ENCODE data around the gene MSH3.
A peak's percentile ranks its signal among the peaks of the same experiment; 100 is the strongest.

The MSH3 gene

DNA sequence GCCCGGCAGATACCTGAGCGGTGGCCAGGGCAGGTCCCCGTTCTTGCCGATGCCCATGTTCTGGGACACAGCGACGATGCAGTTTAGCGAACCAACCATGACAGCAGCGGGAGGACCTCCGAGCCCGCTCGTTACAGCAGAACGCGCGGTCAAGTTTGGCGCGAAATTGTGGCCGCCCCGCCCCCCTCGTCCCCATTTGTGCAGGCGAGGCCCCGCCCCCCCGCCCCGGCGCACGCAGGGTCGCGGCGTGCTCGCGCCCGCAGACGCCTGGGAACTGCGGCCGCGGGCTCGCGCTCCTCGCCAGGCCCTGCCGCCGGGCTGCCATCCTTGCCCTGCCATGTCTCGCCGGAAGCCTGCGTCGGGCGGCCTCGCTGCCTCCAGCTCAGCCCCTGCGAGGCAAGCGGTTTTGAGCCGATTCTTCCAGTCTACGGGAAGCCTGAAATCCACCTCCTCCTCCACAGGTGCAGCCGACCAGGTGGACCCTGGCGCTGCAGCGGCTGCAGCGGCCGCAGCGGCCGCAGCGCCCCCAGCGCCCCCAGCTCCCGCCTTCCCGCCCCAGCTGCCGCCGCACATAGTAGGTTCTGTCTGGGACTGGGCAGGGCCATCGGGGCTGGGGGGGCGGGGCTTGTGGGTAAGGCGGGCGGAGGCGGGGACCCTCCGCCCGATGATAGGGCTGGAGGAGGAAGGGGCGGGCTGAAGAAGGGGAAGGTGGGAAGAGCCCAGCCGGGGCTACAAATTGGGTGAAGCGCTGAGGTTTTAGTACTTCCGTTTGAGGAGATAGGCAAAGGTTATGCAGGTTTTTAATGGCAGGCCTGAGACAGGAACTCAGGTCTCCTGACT, at the start of gene MSH3, which contains the start of gene DHFR:
MSH3 (plus strand) TSS at position 262 of the 840 bp plus-strand sequence; CDS start at position 338, 76 bp downstream.
DHFR (minus strand) TSS at position 593 of the 840 bp plus-strand sequence; CDS start at position 99, 494 bp downstream.
- peak; percentile 99 for FAIRE-seq
- peak; percentile 88 for DNase-seq (ENCODE audit: extremely low spot score, insufficient read length, low read depth)

DNA sequence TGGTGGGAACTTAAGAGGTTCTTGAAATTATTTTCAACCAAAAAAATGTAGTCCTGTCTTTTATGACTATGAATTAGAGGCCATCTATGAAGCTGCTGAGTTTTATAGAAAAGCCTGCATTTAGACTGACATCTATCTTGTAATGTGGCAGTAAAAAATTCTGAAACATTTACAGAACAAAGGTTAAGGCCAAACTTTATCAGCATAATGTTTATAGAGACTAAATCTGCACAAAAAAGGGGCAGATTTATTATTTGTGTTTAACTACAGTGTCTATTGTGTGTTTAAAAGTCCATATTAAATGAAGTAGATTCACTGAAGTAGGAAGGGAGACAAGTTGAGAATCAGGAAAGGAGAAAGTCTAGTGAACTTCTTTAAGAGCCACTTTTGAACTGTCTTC, 47.1 kb upstream of the MSH3 start:
- DNase-seq (ENCODE audit: extremely low spot score, insufficient read length, low read depth) (no peak), FAIRE-seq (no peak)

DNA sequence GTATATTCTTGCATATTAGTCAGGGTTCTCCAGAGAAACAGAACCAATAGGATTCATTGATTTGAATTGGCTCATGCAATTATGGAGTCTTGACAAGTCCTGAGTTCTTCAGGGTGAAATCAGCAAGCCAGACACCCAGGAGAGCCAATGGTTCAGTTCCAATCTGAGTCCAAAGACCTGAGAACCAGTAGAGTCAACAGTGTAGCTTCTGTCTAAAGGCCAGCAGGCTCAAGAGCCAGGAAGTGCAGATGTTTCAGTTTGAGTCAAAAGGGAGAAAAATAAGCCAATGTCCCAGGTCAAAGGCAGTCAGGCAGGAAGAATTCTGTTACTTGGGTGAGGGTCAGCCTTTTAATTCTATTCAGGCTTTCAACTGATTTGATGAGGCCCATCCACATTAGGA, 46.6 kb upstream of the MSH3 start:
- DNase-seq (ENCODE audit: extremely low spot score, insufficient read length, low read depth) (peak; percentile 7), FAIRE-seq (peak; percentile 95)

DNA sequence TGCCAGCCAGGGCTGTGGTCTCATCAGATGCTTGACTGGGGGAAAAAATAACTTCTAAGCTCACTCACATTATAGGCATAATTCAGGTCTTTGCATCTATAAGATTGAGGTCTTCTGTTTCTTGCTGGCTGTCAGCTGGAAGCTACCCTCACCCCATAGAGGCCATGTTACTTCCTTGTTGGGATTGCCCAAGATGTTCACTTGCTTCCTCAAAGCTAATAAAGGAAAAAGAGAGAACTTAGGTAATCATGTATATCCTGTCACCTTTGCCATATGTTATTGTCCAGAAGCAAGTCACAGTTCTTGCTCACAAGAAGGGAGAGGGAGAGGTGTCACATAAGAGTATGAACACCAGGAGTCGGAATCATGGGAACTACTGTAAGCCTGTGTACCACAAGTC, 45.7 kb upstream of the MSH3 start:
- FAIRE-seq (no peak), DNase-seq (ENCODE audit: extremely low spot score, insufficient read length, low read depth) (no peak)

DNA sequence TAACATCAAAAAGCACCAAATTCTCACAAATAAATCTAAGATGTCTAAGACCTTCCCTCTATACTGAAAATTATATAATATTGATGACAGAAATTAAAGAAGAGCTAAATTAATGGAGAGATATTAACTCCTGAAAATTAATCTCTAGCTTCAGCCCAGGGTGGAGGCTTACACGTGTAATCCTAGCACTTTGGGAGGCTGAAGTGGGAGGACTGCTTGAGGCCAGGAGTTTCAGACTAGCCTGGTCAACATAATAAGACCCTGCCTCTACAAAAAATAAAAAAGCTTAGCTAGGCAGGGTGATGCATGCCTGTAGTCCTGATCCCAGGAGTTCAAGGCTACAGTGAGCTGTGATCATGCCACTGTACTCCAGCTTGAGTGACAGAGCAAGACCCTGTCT, 44.8 kb upstream of the MSH3 start:
- DNase-seq (ENCODE audit: extremely low spot score, insufficient read length, low read depth) (no peak), FAIRE-seq (no peak)

DNA sequence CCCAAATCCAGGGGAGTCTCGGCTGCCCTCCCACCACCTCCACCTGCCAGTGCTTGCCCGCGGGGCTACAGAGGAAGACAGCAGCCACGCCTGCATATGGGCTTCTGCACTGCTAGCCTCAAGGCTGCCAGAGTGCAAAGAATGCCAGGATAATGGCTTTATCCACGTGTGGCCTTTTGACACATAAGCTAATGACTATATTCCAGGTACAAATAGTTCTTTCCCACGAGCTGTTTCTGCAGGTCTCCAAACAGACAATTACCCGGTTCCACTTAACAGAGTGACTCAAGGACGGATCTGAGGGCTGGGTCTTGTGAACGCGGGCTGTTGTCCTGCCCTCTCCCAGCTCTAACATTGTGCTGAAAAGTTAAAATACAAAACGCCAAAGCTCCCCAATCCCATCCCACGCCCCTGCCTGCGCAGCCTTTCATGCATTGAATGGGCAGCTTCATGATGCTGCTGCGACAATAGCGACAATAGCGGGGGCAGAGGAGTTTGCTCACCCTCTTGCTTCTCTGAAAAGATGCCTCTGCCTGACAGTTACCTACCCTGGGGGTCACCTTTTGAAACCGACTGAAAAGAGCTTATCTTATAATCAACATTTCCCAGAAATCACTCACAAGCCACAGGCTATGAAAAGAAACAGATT, 39.1 kb upstream of the MSH3 start:
- FAIRE-seq = no peak
- DNase-seq (ENCODE audit: extremely low spot score, insufficient read length, low read depth) = no peak

DNA sequence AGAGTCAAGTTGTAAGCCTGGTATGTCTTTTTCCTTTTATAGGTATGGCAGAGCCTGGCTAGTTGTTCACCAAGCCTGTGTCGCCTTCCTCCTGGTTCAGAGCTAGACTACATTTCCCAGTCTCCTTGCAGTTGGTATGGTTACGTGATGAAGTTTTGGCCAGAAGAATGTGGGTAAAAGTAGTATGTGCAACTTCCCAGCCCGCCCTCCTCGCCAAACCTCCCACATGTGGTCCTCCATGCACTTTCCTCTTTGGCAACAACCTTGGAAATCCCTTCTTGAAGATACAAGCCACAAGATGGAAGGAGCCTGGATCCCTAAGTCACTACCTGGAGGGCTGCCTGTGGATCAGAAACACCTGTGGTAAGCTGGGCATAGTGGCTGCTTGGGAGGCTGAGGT, 36.0 kb upstream of the MSH3 start:
- FAIRE-seq (no peak), DNase-seq (ENCODE audit: extremely low spot score, insufficient read length, low read depth) (no peak)

DNA sequence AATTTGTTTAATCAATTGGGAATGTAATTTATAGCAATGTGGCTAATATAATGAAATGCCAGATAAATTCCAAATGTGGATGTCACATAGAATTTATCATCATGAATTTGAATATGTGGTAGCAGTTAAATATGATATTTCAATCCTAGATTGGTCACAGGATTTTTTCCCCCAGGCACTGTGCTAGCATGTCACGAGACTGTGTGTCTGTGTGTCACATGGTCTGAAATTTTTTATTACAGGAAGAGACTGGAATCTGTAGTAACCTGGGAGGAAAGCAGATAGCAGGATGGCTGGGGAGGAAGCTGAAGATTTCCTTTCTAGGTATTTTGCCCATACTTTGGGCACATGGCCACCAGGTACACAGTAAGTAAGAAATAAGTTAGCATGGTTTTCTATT, 35.4 kb upstream of the MSH3 start:
- FAIRE-seq = no peak
- DNase-seq (ENCODE audit: extremely low spot score, insufficient read length, low read depth) = no peak

DNA sequence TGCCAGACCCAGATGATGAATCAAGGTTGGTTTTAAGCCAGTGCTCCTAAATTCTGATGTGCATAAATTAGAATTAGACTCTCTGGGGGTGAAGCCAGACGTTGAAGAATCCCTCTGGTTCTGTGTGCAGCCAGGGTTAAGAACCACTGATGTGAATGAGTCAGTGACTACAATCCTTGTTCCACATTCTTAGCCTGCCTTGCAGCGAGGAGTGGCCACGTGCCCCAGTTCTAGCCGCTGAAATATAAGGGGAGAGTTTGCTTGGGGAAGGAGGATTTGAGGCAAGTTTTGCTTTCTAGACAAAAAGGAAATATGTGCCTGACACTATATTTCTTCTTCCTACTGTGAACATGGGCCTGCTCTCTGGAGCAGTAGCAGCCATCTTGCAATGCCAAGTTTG, 34.2 kb upstream of the MSH3 start:
- FAIRE-seq = no peak
- DNase-seq (ENCODE audit: extremely low spot score, insufficient read length, low read depth) = no peak

DNA sequence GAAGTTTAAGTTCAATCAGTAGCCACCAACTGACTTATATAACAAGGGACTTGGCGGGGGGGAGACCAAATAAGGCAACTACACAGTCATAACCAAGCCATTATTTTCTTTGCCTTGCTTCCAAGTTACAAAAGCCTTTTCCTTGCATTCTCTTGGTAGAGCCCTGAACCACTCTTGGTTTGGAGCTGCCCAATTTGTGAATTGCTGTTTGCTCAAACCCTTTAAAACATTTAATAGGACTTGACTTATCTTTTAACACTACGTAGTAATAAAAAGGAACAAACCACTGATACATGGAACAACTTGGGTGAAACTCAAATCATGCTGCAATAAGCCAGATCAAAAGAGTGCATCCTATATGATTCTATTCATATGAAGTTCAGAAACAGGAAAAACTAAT, 31.7 kb upstream of the MSH3 start:
- FAIRE-seq = no peak
- DNase-seq (ENCODE audit: extremely low spot score, insufficient read length, low read depth) = no peak

DNA sequence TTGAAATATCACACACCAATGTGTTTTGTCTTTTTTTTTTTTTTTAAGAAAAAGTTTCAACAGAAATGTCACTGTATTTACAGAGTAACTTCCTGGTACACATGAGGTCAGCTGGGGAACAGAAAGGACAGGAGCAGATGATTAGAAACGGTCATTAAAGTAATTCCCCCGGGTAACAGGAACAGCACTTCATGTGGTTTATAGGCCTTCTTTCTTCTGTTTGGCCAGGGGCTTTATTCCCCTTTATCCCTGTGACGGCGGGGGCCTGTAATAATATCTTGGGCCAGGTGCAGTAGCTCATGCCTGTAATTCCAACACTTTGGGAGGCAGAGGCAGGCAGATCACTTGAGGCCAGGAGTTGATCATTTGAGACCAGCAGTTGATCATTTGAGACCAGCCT, 30.5 kb upstream of the MSH3 start:
- no peak for DNase-seq (ENCODE audit: extremely low spot score, insufficient read length, low read depth)

DNA sequence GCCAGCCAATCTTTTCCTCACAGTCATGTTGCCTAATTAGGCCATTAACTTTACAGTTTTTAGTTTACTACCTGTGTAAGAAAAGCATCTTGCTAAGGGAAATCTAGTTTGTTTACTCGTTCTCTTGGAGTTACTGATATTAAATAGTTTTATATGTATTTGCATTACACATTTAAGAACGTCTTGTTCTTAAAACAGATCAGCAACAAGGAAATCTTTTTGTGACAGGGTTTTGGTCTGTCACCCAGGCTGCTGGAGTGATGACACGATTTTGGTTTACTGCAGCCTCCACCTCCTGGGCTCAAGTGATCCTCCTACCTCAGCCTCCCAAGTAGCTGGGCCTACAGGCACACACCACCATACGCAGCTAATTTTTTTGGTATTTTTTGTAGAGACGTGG, 29.2 kb upstream of the MSH3 start:
- DNase-seq (ENCODE audit: extremely low spot score, insufficient read length, low read depth) (no peak), FAIRE-seq (no peak)

More for the DNA sequence above, 30.5 kb upstream of the MSH3 start:
- FAIRE-seq = no peak

DNA sequence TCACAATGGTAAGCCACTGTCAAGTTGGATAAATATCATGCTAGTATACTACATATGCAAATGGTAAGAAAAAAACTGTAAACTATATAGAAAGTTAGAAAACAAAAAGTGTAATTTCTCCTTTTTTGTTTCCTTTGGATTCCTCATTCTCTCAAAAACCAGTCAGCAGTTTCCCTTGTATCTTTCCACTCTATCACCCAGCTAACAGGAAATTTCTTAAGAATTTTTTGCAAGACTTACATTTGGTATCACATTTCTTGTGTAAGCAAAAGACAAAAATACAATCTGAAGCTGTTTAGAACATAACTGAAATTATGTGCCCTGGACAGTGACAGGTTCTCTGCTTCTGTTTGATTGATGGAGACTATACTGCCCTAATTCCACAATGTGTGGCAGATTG, 25.2 kb upstream of the MSH3 start:
- no peak for FAIRE-seq
- no peak for DNase-seq (ENCODE audit: extremely low spot score, insufficient read length, low read depth)

DNA sequence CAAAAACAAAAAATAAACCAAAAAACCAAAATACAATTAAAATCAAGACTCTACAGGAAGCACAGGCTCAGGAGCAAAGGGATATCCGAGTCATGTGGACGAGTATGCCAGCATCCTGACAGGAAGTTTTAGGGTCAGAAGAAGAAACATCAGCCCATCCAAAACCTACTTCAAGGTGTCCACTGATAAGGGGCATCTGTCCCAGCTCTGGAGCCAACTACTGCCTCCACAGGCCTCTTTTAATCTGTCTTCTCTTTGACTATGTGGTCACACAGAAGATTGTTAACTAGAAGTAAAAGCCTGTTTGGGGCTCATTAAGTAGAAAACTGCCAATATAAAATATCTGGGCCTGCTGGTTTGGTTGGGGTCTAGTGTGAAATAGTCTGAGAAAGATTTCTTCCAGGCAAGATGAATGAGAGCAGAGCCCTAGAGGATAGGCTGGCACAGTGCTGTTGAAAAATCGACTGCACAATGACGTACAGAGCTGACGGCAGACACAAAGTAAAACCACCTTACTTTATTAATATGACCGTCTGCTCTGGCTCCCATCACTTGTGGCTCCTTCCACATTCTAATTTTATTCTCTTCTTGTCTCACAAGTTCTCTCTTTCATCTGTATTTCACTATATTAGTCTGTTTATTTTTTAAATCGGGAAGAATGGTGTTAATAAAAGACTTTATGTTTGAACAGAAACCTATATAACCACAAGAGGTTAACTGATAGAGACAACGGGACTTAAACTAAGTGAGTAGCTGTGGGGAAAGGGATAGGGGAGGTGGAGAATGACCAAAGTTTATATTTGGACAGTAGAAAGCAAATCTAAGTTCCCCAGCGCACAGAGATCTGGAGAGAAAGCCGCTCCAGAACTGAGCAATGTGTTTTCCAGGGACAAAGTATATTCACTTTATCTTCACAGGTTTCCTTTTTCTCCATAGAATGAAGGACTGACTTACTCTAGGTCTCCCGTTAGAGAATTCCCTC, 22.9 kb upstream of the MSH3 start:
- FAIRE-seq = no peak

DNA sequence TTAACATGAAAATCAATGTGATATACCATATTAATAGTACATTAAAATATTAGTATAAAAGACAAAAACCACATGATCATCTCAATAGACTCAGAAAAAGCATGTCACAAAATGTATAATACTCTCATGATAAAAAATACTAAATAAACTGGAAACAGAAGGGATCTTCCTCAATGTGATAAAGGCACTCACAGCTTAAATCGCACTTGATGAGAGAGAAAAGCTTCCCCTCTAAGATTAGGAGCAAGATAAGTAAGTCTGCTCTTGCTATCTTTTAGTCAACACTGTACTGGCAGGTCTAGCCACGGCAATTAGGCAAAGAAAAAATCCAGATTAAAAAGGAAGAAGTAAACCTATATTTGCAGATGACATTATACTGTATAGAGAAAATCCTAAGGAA, 21.8 kb upstream of the MSH3 start:
- DNase-seq (ENCODE audit: extremely low spot score, insufficient read length, low read depth) (no peak), FAIRE-seq (no peak)

More for the DNA sequence above, 22.9 kb upstream of the MSH3 start:
- DNase-seq (ENCODE audit: extremely low spot score, insufficient read length, low read depth) = no peak

DNA sequence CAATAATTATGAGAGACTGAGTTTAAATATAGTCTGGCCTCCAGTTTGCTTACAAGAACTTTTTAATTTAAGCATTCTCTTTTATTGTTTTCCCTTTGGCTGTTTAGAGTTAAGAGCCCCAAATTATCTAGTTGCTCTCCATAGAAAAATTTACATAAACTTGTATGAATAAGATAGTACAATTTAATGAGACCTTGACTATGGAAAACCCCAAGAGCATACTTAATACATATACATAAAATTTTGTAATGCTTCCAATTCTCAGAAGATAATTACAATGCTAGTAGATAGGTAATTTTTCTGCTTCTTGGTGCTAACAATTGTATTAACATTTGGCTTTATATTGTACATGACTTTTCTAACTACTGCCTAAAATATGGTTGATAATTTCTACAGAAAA, 20.3 kb upstream of the MSH3 start:
- no peak for DNase-seq (ENCODE audit: extremely low spot score, insufficient read length, low read depth)
- no peak for FAIRE-seq

DNA sequence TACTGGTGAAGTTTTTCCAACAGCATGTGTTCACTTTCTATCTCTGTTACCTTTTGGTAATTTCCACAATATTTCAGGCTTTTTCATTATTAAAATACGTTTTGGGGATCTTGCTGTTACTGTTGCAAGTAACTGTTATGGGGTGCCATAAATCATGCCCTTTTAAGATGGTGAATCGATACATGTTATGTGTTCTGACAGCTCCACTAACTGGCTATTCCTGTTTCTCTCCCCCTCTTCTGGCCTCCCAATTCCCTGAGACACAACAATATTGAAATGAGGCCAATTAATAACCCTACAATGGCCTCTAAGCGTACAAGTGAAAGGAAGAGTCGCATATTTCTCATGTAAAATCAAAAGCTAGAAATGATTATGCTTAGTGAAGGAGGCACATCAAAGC, 13.1 kb upstream of the MSH3 start:
- no peak for FAIRE-seq
- DNase-seq (ENCODE audit: extremely low spot score, insufficient read length, low read depth) = no peak

DNA sequence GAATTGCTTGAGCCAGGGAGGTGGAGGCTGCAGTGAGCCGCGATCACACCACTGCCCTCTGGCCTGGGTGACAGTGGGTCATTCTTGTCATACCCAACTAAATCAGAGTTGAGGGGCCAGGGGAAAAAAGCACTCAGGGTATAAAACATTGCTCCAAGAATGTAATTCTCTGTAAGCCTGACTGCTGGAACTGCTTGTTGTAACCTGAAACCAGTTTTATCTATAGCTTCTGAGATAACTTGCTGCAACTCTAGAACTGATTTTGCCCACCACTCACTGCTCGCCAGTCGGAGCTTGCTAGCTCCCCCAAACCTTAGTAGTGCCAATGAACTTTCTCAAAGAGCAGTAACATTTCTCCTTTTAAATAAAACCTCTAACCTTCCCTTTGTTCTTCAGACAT, 9.6 kb upstream of the MSH3 start:
- FAIRE-seq (no peak), DNase-seq (ENCODE audit: extremely low spot score, insufficient read length, low read depth) (no peak)

DNA sequence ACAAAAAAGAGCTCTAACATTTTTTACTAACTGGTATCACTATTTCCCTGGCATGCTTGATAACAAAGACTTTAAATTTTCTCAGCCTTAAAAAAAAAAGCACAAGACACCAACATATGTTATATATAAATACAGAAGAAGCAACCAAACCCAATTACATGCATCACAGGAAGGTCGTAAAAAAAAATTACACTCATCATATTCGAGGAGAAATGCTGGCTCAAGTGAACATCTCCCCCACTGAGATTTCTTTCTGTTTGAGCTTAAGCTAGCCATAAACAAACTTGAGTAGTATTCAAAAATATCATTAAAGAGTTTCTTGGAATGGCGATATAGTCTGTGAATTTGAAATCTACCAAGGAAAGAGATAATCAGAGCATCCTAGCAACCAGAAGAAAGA, 7.5 kb upstream of the MSH3 start:
- no peak for FAIRE-seq
- DNase-seq (ENCODE audit: extremely low spot score, insufficient read length, low read depth) = no peak

DNA sequence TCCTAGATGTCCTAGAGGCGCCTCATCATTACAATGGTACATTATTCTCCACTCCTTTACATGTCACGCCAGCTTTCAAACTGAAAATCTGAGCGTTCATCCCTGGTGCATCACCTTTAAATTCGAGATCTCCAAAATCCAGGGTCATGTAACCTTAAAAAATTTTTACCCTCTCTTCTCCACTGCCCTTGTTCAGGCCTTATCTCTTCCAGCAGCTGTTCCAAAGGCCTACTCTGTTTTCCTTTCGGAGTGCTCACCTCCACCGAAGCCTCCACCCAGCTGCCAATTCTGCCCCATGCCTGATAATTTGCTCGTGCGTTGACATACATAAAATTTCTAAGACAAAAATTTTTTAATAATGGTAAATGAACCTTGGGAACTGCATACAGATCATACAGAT, 950 bp upstream of the MSH3 start:
- DNase-seq (ENCODE audit: extremely low spot score, insufficient read length, low read depth) (no peak), FAIRE-seq (no peak)

DNA sequence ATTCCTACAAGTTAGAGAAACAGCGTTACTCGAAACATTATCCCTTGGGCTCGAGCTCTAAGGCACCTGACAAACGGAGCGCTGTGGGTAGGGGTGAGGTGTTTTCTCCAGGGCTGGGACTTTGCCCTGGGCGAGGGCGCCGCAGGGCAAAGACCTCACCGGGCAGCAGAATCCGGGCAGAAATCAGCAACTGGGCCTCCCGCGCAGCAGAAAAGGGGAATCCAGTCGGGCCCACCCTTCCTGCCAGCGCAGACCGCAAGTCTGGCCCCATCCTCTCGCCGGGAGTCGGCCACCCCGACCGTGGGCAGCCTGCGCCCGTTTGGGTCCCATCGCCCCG, 430 bp upstream of the MSH3 start:
- no peak for DNase-seq (ENCODE audit: extremely low spot score, insufficient read length, low read depth)

More for the DNA sequence above, 430 bp upstream of the MSH3 start:
- FAIRE-seq = peak; percentile 68
